HepG2 (cell line): ENCODE results near the gene RAB15. TPM values are rescaled to one million over a fixed set of nuclear protein-coding genes. Genes with fewer than 3 reads are reported as not detected.

ENCODE experiments used
- FOXO1 ChIP-seq: sonication (generic); formaldehyde crosslinking; IDR thresholded peaks from 2 replicates; pipeline ENCODE4 v1.4.0; 2020; ENCODE audit warnings: missing genetic modification reagents
- IKZF1 ChIP-seq: fragments of 450-650 bp; IDR thresholded peaks from 2 replicates; pipeline ENCODE4 v1.7.1; 2016
- MIER2 ChIP-seq: IDR thresholded peaks from 2 replicates; pipeline ENCODE4 v1.6.1; 2016; ENCODE audit warnings: missing biosample characterization, missing genetic modification reagents
- NONO ChIP-seq, 2 experiments: fragments of 450-650 bp in 1 of 2; sonication (generic) in 1 of 2; formaldehyde crosslinking in 1 of 2; IDR thresholded peaks in 1 of 2; conservative IDR thresholded peaks in 1 of 2; 2 replicates each; pipeline versions ENCODE4 v1.6.1 to v1.8.0; 2017 to 2022; ENCODE audit warnings: mild to moderate bottlenecking in 1 of 2, missing genetic modification reagents in 1 of 2, moderate library complexity in 1 of 2
- NRL ChIP-seq: sonication (generic); formaldehyde crosslinking; IDR thresholded peaks from 2 replicates; pipeline ENCODE4 v1.5.0; 2020; ENCODE audit warnings: missing genetic modification reagents, mild to moderate bottlenecking, moderate library complexity, borderline replicate concordance
- PHF21A ChIP-seq: sonication (generic); formaldehyde crosslinking; IDR thresholded peaks from 2 replicates; pipeline ENCODE4 v1.5.0; 2020; ENCODE audit warnings: mild to moderate bottlenecking, missing genetic modification reagents
- SP140L ChIP-seq: sonication (generic); formaldehyde crosslinking; IDR thresholded peaks from 2 replicates; pipeline ENCODE4 v1.4.0; 2020; ENCODE audit warnings: missing genetic modification reagents, borderline replicate concordance
- SPEN ChIP-seq: sonication (generic); formaldehyde crosslinking; IDR thresholded peaks from 2 replicates; pipeline ENCODE4 v1.5.1; 2020; ENCODE audit warnings: low read depth, mild to moderate bottlenecking, missing genetic modification reagents
- ZBTB43 ChIP-seq: sonication (generic); formaldehyde crosslinking; conservative IDR thresholded peaks from 2 replicates; pipeline ENCODE4 v1.4.0; 2020; ENCODE audit warnings: missing genetic modification reagents
- ZC3H4 ChIP-seq: sonication (generic); formaldehyde crosslinking; IDR thresholded peaks from 2 replicates; pipeline ENCODE4 v1.4.0; 2020; ENCODE audit warnings: missing genetic modification reagents, borderline replicate concordance
- ZEB1 ChIP-seq: IDR thresholded peaks from 2 replicates; pipeline ENCODE4 v1.6.1; 2012; ENCODE audit warnings: mild to moderate bottlenecking, low read depth, inconsistent platforms; ENCODE audit not compliant: insufficient replicate concordance
- ZNF276 ChIP-seq: sonication (generic); formaldehyde crosslinking; IDR thresholded peaks from 2 replicates; pipeline ENCODE4 v1.4.0; 2020; ENCODE audit warnings: mild to moderate bottlenecking, low read depth, missing genetic modification reagents
- ZNF580 ChIP-seq: IDR thresholded peaks from 2 replicates; pipeline ENCODE4 v1.6.1; 2016; ENCODE audit warnings: low read depth, borderline replicate concordance
- polyA plus RNA-seq, 8 experiments: library from polyadenylated mRNA; depleted of rRNA in 3 of 8; stranded (reverse) in 7 of 8; unstranded in 1 of 8; fragments of >200 nt; fragmentation: Illumina TruSeq in 4 of 8; extraction: Trizol in 4 of 8; gene quantifications; 2 replicates each; pipeline versions ENCODE4 v1.2.1 to v1.2.3, GENCODE V29; 2011 to 2016; ENCODE audit warnings: low read depth in 4 of 8, missing spikeins in 1 of 8, mixed read lengths in 1 of 8; ENCODE audit not compliant: insufficient read depth in 1 of 8
- total RNA-seq, 5 experiments: library from RNA; depleted of rRNA; stranded (reverse); fragments of >200 nt; fragmentation: Illumina TruSeq; extraction: Trizol; gene quantifications; 2 replicates each; pipeline ENCODE4 v1.2.3, GENCODE V29; 2016; ENCODE audit warnings: low read depth in 1 of 5

Gene RAB15
- total and polyA plus RNA-seq, 2 of the 13 experiments (the other 11 are each of a cell fraction or from before 2014, with no cell fraction given) = 7.4 to 18.5 TPM

- TF ChIP-seq SPEN (no peak), ZNF580 (CRISPR knock-in tag) (no peak), ZNF276 (0 out of 2 replicates have a peak, but pooled peaks have one; percentile 43), FOXO1 (CRISPR knock-in tag) (no peak), ZBTB43 (no peak), IKZF1 (no peak), SP140L (no peak), ZC3H4 (CRISPR knock-in tag) (no peak), ZEB1 (no peak), MIER2 (CRISPR knock-in tag) (peak; percentile 2; the same call in 1 of the 2 replicates), NONO (IDR thresholded peaks at IDR 0.05) (no peak), NONO (CRISPR knock-in tag; conservative IDR thresholded peaks at IDR 0.05) (no peak), PHF21A (CRISPR knock-in tag) (0 out of 2 replicates have a peak, but pooled peaks have one; percentile 60), NRL (CRISPR knock-in tag) (peak; percentile 9; the same call in 1 of the 2 replicates)
These were observed 23.4 kb downstream of the RAB15 start (continued) for GRCh38 chr14:64948612-64949210.
